Tongue (tissue), 2 donors: ENCODE measurements around the gene PLEKHH2. TPM values are rescaled to one million over a fixed set of nuclear protein-coding genes. Genes with fewer than 3 reads are reported as not detected.
"Not testable (repeated sequence)": the region's sequence is repeated elsewhere in the genome, so short reads cannot be mapped to it uniquely, and the experiment has no call there.

Experiments
- DNase-seq: peaks from one replicate; pipeline ENCODE4 v3.0.0-alpha.2; 2015
- total RNA-seq: library from RNA; depleted of rRNA; stranded (reverse); fragments of >200 nt; gene quantifications from one replicate; pipeline ENCODE4 v1.2.3, GENCODE V29; 2014

Gene PLEKHH2
- total RNA-seq, 1 donor from 2014 or later: 26.0 TPM

DNA sequence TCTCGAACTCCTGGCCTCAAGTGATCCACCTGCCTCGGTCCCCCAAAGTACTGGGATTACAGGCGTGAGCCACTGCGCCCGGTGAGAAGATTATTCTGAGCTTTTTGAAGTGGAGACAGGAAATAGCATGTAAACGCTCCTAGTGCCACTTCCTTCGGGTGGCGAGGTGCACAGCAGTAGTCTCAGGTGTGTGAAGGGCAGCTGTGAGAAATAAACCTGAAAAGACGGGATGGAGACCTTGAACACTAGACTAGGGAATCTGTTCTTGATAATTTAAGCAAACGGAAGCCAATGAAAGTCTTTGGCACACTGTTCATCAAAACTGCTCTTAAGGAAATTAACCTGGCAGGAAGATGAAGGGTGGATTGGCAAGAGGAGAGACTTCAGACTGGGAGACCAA lies 439 bp upstream of the PLEKHH2 start:
- DNase-seq: no peak

DNA sequence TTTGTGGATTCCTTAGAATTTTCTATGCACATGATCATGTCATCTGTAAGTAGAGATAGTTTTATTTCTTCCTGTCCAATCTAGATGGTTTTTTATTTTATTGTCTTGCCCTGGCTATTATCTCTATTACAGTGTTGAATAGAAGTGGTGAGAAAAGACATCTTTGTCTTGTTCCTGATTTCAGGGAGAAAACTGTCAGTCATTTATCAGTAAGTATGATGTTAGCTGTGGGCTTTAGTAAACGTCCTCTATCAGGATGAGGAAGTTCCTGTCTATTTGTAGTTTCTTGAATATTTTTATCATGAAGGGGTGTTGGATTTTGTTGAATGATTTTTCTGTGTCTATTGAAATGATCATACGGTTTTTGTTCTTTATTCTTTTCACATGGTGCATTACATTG lies 5.3 kb downstream of the PLEKHH2 start:
- no peak for DNase-seq

DNA sequence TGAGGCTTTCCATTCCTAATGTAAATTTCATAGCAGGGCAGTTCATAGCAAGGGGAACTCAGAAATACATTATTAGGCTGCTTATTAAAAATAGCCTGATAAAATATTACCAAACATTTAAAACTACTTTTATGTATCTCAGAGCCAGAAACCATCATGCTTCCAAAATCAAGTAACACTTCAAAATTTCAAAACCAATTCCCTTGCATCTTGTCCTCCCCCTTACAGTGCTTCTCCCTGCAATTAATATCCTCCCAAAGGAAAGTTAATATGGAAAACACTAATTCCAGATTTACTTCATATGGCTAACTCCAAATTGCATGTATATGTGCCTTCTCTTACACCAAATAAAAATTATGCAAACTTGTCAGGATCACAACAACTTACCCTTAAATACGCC lies 6.6 kb downstream of the PLEKHH2 start:
- no peak for DNase-seq

DNA sequence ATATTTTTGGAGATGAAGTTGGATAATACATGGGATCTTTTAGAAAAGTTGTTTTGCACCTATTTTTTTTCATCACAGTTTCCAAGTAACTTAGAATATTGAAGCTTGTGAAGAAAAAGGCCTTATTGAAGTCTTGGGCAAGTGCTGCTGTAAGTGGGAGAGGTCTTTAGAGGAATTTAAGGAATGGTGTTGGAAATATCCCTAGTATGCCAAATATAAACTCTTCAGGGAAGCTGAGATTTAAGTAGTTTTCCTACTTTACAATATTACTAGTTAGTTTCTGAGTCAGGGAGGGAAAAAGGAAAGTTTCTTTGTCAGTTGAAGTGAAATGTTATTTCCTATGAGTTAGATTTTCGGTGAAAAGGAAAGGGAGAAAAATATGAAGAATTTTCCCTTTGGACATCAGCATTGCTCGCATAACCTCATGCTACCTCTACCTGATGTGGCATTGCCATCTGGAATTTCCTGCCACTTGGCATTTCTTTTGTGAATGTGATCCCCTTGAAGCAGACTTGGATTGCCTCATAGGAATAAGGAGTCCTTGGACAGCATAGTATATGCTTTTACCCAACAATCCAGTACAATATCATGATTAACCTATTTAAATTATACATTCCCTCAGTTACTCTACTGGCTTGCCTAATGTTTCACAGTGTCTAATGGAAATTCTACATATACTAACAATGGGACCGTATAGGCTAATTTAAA lies 12.1 kb downstream of the PLEKHH2 start:
- peak; percentile 36 for DNase-seq

DNA sequence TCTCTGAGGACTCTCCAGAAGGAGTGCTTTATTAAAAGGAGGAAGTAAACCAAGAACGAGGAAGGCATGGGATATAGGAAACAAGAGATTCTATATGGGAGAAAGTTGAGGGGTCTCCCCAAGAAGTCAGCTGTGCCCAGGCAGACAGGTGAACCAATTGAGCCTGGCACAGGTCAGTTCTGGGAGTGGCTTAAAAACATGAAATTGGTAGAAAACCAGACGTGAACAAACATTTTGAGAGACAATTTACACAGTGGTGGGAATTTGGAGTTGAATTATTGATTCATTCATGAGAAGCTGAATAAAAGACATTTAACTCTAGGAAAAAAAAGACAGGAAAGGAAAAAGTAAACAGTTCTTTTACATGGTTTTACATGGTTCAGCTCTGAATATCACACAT lies 16.4 kb downstream of the PLEKHH2 start:
- DNase-seq: no peak

DNA sequence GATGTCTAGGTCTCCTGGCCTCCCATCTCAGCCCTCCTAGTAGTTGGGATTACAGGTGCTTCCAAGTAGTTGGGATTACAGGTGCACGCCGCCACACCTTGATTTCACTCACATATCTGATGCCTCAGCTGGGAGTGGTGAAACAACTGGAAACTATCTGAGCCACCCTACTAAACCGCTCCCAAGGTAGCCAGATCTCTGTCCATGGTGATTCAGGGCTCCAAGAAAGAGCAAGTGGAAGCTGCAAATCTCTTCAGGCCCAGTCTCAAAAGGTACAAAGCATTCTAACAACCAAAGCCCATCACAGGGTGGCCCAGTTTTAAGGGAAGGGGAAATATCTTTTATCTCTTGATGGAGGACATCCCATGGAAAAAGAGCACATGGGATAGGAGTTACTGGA lies 20.2 kb downstream of the PLEKHH2 start:
- DNase-seq: no peak

DNA sequence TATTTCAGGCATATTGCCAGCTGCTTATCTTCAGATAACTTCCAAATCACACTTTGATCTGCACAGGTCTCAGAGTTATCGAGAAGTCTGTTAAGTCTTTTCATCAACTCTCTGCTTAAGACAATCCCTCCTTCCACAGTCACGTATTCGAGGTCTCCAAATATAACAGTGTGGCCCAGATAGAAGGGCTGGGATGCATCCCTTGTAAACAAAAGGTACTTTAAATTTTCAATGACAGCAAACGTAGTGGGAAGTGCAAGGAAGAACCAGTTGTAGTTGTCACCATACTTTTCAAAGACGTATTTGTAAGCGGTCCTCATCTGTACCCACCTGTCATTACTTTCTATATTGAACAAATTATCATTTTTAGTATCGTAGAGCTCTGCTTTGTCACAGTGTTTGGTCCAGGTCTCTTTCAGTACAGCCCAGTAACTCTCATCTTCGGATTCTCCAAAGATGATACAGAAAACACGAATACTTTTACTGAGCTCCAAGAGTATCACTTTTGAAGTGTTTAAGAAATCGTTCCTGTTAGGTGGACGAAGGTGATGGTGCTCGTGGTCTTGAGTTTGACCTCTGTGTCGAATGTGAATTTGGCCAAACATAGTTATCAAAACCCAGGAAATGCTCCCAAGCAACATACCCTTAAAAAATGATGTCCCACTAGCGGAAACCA lies 38.7 kb downstream of the PLEKHH2 start:
- no peak for DNase-seq

DNA sequence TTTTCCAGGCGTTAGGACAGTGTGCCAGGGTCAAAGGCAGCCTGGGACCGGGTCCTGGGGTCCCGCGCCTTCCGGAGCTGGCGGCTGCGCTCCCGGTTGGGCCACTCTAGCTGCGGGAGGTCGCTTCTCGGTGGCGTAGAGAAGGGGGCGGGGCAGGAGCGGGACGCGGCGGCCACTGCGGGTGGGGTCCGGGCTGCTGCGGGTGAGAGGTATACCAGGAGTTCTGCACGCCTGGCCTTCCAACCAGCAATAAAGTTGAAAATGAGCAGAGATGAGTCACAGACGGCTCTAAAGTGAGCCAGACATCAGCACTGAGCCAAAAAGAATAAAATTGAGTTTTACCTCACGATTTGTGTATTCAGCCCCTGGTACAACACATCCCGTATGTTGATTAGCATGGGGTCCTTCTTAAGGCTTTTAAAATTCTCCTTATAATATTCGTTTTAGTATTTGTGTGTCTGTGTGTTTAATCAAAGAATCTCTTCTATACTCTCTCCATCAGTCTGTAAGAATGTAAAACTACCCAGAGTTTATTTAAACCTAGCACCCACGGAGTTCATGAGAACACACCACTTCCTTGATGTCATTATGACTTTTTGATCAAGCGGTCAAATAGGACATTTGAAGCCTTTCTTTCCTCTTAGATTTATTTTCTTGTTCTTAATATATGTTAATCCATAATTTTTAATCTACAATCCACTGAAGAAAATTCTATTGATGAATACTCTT lies 39.4 kb downstream of the PLEKHH2 start, which contains the start of gene C1GALT1C1L:
Gene C1GALT1C1L, minus strand, starts transcription at position 108 of the 729 bp plus-strand sequence. Its CDS starts 107 bp downstream, at position 1.
- peak; percentile 76 for DNase-seq

DNA sequence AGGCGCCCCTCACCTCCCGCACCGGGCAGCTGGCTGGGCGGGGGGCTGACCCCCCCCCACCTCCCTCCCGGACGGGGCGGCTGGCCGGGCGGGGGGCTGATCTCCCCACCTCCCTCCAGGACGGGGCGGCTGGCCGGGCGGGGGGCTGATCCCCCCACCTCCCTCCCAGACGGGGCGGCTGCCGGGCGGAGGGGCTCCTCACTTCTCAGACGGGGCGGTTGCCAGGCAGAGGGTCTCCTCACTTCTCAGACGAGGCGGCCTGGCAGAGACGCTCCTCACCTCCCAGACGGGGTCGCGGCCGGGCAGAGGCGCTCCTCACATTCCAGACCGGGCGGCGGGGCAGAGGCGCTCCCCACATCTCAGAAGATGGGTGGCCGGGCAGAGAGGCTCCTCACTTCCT lies 40.7 kb downstream of the PLEKHH2 start:
- DNase-seq: not testable (repeated sequence)

DNA sequence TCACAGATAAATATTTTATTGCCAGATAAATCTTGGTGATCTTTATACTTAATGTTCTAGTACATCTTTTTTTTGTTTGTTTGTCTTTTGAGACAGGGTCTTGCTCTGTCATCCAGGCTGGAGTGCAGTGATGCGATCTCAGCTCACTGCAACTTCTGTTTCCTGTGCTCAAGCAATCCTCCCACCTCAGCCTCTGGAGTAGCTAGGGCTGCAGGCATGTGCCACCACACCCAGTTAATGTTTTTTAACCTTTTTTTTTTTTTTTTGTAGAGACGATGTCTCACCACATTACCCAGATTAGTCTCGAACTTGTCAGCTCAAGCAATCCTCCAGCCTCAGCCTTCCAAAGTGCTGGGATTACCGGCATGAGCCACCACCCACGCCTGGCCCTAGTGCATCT lies 48.3 kb downstream of the PLEKHH2 start:
- DNase-seq: no peak

DNA sequence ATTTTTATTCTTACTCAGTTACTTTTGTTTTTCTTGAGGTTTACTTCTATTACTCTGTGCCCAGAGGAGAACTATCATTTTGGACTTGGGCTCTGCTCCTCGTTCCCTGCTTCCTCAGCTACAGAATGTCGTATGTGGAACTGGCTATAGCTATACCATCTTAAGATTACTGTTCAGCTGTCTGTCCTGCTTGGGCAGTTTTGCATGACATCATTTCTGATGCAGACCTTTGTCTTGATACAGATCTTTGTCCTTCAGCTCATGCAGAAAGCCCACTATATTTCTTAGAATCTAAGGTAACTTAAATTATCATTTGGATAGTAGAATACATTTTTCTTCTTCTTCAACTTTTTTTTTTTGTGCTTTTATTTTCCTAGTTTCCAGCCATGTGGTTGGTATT lies 52.9 kb downstream of the PLEKHH2 start:
- DNase-seq: no peak

DNA sequence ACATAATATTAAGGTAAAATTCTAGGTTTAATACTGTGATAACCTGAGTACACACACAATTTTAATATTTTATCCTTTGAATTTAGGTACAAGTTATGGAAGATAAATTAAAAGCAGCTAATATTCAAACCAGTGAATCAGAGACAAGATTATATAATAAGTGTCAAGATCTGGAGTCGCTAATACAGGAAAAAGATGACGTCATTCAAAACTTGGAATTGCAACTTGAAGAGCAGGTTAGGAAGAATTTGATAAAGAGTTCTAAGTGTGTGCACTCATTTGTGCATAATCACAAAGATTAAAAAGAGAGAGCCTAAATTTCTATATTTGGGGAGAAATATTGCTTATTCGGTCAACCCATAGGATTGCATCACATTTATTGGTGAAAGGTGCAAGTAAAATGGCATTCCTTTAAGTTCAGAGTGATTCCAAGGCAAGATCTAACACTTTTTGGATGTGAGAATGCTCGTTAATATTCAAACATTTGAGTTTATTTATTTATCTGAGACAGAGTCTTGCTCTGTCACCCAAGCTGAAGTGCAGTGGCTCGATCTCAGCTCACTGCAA lies 55.5 kb downstream of the PLEKHH2 start:
- DNase-seq: no peak

DNA sequence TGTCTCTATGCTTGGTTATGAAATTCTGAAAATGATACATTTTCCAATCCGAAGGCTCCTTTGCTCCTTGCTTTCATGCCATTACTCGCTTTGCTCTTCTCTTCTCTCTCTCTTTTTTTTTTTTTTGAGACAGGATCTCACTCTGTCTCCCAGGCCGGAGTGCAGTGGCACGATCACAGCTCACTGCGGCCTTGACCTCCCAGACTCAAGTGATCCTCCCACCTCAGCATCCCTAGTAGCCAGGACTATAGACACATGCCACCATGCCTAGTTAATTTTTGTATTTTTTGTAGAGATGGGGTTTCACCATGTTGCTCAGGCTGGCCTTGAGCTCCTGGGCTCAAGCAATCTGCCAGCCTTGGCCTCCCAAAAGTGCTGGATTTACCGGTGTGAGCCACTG lies 61.1 kb downstream of the PLEKHH2 start:
- DNase-seq: not testable (repeated sequence)

DNA sequence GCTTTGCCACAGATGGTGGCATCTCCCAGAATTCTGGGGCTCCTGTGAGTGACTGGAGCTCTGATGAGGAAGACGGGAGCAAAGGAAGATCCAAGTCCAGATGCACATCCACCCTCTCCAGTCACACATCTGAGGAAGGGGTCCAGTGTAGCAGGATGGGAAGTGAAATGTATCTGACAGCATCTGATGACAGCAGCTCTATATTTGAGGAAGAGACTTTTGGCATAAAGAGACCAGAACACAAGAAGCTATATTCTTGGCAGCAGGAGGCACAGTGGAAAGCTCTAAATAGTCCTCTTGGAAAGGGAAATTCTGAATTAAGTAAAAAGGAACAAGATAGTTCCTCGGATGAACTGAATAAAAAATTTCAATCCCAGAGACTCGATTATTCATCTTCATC lies 62.7 kb downstream of the PLEKHH2 start:
- no peak for DNase-seq

DNA sequence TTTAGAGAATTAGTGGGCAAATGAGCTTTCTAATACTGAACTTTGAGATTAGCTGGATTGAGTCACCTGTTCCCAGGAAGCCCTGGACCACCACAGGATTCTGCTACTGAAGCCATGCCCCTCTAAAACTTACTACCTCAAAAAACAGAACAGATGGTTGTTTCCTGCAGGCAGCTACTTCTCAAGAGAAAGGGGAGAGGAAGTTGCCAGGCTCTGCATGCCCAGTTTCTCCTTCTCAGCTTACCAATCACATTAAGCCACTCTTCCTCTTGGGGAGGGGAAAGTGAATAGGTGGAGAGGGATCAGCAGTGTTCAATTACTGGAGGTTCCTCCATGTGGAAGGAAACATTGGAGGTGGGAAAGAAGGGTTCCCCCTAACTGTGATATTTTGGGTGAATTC lies 64.1 kb downstream of the PLEKHH2 start:
- no peak for DNase-seq

DNA sequence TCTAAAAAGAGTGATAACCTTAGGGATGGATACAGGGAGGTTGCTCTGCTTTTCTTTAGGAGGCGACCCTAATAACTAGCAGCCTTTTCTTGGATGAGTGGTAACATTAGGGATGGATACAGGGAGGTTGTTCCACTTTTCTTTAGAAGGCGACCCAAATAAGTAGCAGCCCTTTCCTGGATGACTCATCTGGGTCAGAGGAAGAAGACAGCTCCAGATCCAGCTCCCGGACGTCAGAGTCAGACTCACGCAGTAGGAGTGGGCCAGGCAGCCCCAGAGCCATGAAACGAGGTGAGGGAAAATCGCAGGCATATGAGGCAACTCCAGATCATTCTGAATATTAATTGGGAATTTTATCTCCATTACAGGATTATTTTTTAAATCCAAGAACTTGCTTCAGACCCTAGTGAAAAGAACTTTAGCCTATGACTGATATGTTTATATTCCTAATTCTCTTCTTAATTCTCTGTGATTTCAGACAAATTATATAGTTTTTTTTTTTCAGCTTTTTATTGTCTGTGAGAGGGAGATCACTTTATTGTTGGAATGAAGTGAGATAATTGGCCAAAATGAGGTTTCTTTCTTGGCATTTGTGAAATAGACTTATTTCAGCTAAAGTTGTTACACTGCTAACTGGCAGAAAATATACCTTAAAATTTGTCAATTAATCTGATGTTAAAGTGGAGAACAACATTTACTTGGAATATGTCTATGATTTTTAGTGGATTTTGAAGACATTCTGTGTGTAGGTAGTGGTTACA lies 70.4 kb downstream of the PLEKHH2 start:
- no peak for DNase-seq

DNA sequence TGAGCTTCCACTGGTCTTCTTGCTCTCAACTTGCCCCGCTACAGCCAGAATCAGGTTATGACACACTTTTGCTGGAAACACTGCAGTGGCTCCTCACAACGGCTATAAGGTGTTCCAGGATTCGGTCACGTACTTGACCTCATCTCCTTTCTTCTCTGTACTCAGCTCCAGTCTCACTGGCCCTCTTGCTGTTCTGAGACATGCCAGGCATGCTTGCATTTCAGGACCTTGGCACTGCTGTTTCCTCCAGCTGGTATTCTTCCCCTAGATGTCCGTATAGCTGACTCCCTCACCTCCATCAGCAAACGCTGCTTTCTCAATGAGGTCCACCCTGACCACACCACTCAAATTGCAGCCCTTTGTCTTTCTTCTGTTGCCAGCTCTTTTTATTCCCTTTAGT lies 71.1 kb downstream of the PLEKHH2 start:
- DNase-seq: no peak

DNA sequence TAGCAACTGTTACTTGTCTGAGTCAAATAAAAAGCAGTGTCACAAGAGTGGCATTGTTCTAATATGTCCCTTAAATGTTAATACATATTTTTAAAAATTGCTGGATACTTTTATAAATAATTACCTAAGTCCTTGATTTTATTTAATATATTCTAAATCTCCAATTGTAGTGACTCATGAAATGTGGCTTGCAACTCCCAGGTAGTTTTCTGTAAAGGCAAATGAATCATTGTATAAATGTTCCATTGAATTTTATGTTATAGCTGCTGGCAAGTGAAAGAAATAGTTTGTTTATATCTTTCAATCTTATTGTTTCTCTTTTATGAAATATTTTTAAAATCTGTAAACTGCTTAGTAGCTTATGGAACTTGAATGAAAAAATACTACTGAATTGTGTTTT lies 71.8 kb downstream of the PLEKHH2 start:
- DNase-seq: no peak

DNA sequence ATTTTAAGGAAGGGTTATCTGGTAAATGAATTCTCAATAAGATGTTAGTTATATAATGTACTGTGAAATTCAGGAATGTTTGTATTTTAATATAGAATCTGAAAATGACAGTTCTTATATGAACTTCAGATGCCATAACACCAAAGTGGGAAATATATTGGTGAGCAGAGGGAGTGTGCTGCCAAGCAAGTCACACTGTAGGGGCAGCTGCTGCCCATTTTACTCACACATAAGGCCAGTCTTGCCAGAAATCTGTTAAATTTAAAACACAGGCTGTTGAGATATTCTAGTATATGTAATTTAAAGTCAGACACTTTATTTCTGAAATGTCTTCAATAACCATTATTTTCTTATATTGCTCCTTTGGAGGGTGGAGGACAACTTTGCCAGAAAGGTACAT lies 73.8 kb downstream of the PLEKHH2 start:
- no peak for DNase-seq

DNA sequence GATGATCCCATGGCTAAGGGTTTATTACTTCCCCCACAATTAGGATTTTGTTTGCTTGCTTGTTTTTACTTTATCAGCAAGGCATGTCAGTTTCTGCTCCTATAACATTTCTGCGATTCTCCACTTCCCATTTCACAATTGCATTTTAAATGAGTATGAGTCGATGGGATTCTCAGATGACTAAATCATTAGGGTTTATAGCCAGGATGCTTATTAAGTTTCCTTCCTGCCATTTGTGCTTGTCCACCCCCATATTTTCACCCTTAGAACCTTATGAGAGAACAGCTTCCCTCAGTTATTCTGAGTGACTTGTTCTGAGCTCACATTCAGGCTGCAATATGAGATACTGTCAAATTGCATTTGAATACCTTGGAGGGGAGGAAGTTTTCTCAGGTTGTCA lies 77.1 kb downstream of the PLEKHH2 start:
- no peak for DNase-seq

DNA sequence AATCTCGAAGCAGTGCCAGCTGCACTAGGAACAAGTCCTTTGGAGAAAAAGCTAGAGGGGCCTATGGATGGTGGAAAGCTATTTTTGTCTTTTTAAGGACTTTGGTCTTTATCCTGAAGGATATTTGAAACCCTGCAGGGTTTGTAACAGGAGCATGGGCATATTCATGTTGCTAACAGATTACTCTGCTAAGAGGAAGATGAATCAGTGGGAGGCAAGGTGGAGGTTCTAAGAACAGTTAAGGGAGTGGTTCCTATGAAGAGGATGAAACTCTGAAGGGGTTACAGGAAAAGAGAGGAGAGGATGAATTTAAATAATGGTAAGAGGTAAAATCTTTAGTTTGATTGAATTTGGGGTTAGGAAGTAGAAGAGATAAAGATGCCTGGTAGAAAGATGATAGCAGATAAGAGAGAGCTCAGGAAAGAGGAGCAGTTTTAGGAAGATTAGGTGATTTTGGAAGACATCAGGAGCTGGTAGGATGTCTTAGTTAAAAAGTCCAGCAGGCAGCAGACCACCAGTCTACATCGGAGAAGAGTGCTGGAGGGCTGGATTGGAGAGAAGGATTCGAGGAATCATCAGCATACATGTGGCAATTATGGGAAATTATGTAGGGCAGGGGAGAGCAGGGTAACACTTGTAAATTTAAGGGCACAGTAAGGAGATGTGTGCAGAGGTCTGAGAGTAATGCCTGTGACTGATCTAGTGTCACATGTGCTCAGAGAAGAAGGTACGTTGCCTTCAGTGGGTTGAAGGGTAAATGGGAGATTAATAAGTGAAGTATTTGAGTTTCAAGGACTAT lies 78.4 kb downstream of the PLEKHH2 start:
- DNase-seq: no peak
